MCF 10A (cell line): ENCODE measurements around the gene DYNC2H1. TPM values are rescaled to one million over a fixed set of nuclear protein-coding genes. Genes with fewer than 3 reads are reported as not detected.

Experiments
- Bru-seq: library from RNA; stranded (reverse); fragments of 400-500 nt; gene quantifications from one replicate; lab custom pipeline; 2021; lab: Mats Ljungman, UMichigan
- BruChase-seq, 2 experiments: library from RNA; stranded (reverse); fragments of 400-500 nt; gene quantifications; one replicate each; lab custom pipeline; 2021; lab: Mats Ljungman, UMichigan
- BruUV-seq: library from RNA; stranded (reverse); fragments of 400-500 nt; replicated peaks from 2 replicates; lab custom pipeline; 2021; lab: Mats Ljungman, UMichigan
- CTCF ChIA-PET: fragments of 300-600 bp; sonication (Branson Sonifier 250); formaldehyde crosslinking; extraction: SDS; loops from one replicate; lab custom pipeline; 2021; ENCODE audit warnings: antibody characterized with exemption, inconsistent platforms; lab: Yijun Ruan, JAX
- POLR2A ChIA-PET: fragments of 300-600, 350-650 bp; sonication (Branson Sonifier 250); formaldehyde crosslinking; extraction: SDS; loops from one replicate; lab custom pipeline; 2020; ENCODE audit warnings: antibody characterized with exemption, inconsistent platforms; lab: Yijun Ruan, JAX
- DNase-seq: peaks from one replicate; pipeline ENCODE4 v3.0.0-alpha.2; 2018; ENCODE audit not compliant: unreplicated experiment
- H3K27ac Mint-ChIP-seq: one replicate; pipeline ENCODE4 v1.8.0; 2022; ENCODE audit warnings: mild to moderate bottlenecking, low read depth, mixed read lengths; ENCODE audit not compliant: unreplicated experiment
- H3K27me3 Mint-ChIP-seq: one replicate; pipeline ENCODE4 v1.8.0; 2022; ENCODE audit warnings: mixed read lengths; ENCODE audit not compliant: insufficient read depth, unreplicated experiment
- H3K36me3 Mint-ChIP-seq: one replicate; pipeline ENCODE4 v1.8.0; 2022; ENCODE audit warnings: mild to moderate bottlenecking, moderate library complexity, mixed read lengths; ENCODE audit not compliant: insufficient read depth, unreplicated experiment
- H3K4me1 Mint-ChIP-seq: one replicate; pipeline ENCODE4 v1.8.0; 2022; ENCODE audit warnings: mixed read lengths; ENCODE audit not compliant: insufficient read depth, unreplicated experiment
- H3K4me3 Mint-ChIP-seq: one replicate; pipeline ENCODE4 v1.8.0; 2022; ENCODE audit warnings: mild to moderate bottlenecking, moderate library complexity, mixed read lengths; ENCODE audit not compliant: unreplicated experiment
- H3K9me3 Mint-ChIP-seq: one replicate; pipeline ENCODE4 v1.8.0; 2022; ENCODE audit warnings: mixed read lengths; ENCODE audit not compliant: unreplicated experiment
- intact Hi-C: fragments of 100-400 bp; cut with micrococcal nuclease; formaldehyde crosslinking; loops from 2 replicates; pipeline ENCODE4 v1.14.1; 2022
- long read RNA-seq: library from polyadenylated mRNA; stranded (forward); transcript quantifications from one replicate; pipeline ENCODE4 v2.0.0, GENCODE V29; 2022
- total RNA-seq: library from RNA; stranded (reverse); gene quantifications from 2 replicates; pipeline ENCODE4 v1.2.3, GENCODE V29; 2022
- TF ChIP-seq, protein P1 (sequence below): fragments of 200-600 bp; IDR thresholded peaks from one replicate; pipeline ENCODE4 v1.8.0; 2022; ENCODE audit warnings: antibody characterized with exemption, mild to moderate bottlenecking; ENCODE audit not compliant: unreplicated experiment

Gene DYNC2H1
- total RNA-seq (23.0 and 23.5 TPM in 2 replicates), Bru-seq, nascent RNA (percentile 79 among the genes with signal in this experiment), BruChase-seq, experiment 1, labeled RNA remaining after a 6-hour chase (percentile 61 among the genes with signal in this experiment), BruChase-seq, experiment 2, labeled RNA remaining after a 2-hour chase (percentile 75 among the genes with signal in this experiment)
- long read RNA-seq, partial matches to known transcripts: 0 of 4 reads
- long read RNA-seq, other reads (novel, unspliced or antisense): 4 of 4 reads

DNA sequence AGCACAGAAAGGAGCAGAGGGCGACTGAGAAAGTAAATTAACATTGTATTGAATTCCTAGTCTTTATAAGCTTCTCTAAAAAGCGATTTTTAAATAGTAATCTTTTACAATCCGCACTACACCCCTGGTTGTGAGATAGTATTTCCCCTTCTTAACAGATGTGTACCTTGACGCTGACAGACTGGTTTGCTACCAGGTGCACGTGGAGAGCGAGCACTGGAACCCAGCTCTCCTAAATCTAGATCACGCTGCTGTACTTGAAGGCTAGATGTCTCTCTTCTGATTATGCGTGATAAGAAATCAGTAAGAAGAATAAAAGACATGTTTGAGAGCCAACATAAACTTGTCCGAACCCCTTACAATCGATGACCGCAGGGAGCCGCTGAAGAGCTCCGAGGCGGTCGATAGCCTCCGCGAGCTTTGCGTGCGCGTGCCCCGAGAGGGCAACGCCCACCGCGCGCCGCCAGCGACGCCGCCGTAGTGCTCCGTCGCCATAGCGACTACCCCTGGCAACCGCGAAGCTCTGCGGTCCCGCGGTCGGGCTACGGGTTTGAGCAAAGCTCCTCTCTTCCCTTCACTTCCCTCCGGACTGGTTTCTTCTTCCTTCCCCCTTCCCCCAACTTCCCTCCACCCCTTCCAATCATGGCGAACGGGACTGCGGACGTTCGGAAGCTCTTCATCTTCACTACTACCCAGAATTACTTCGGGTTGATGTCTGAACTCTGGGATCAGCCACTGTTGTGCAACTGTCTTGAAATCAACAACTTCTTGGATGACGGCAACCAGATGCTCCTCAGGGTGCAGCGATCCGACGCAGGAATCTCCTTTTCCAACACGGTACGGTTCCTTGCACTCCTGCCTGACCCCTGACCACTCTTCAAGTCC is at the start of gene DYNC2H1:
Gene DYNC2H1, plus strand, starts transcription at position 494 of the 885 bp plus-strand sequence. Its CDS starts 149 bp downstream, at position 643.
- H3K27ac Mint-ChIP-seq: peak within 1 kb of the TSS; percentile 95
- TF ChIP-seq, protein P1, sequence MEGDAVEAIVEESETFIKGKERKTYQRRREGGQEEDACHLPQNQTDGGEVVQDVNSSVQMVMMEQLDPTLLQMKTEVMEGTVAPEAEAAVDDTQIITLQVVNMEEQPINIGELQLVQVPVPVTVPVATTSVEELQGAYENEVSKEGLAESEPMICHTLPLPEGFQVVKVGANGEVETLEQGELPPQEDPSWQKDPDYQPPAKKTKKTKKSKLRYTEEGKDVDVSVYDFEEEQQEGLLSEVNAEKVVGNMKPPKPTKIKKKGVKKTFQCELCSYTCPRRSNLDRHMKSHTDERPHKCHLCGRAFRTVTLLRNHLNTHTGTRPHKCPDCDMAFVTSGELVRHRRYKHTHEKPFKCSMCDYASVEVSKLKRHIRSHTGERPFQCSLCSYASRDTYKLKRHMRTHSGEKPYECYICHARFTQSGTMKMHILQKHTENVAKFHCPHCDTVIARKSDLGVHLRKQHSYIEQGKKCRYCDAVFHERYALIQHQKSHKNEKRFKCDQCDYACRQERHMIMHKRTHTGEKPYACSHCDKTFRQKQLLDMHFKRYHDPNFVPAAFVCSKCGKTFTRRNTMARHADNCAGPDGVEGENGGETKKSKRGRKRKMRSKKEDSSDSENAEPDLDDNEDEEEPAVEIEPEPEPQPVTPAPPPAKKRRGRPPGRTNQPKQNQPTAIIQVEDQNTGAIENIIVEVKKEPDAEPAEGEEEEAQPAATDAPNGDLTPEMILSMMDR: peak; percentile 29
- peak within 1 kb of the TSS; percentile 82 for H3K4me3 Mint-ChIP-seq
- no peaks in the 10 kb centered on the region for H3K27me3 Mint-ChIP-seq
- intact Hi-C loops: loop anchor here (1.0 to 5.0 kb wide), 2 partner anchors 17 to 493 kb away; partner anchors contain the start of gene DCUN1D5
- ChIA-PET POLR2A (interaction anchor here (0.6 to 15.9 kb wide), 18 partner anchors 10 to 260 kb away, joined by 3 to 300 read pairs (median 3); partner anchors contain the start of gene DCUN1D5), CTCF (interaction anchor here (0.6 to 2.5 kb wide), 12 partner anchors 10 to 492 kb away, joined by 3 to 44 read pairs (median 4); partner anchors contain the start of gene DCUN1D5)
- H3K9me3 Mint-ChIP-seq: no peaks in the 10 kb centered on the region
- DNase-seq: peak; percentile 87
- peaks cover 5% of the 10 kb centered on the region for H3K36me3 Mint-ChIP-seq
- BruUV-seq: TSS peak; percentile 53
- H3K4me1 Mint-ChIP-seq: peaks cover 13% of the 10 kb centered on the region

DNA sequence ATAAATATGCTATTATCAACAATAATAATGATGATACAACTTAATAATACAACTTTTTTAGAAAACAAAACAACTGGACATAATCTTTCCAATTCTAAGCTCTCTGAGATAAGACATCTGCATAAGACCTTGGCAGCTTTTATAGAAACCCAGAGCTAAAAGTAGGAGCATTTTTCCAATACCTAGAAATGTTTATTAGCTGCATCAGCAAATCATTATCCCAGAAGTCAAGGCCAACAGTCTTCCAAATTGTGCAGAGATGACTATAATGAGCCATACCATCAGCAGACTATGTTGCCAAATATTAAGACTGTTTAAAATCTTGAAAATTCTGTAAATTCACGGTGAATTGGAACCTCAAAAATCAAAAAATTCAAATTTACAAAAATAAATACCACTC is 47.6 kb upstream of the DYNC2H1 start:
- ChIA-PET CTCF (interaction anchor here (0.5 to 1.7 kb wide), 5 partner anchors 45 to 1735 kb away, joined by 3 to 7 read pairs (median 4); no protein-coding TSS in a partner anchor), POLR2A (no interaction called here)
- DNase-seq: no peak
- TF ChIP-seq, protein P1: no peak
- no peaks in the 10 kb centered on the region for H3K9me3 Mint-ChIP-seq
- H3K27me3 Mint-ChIP-seq: no peaks in the 10 kb centered on the region
- no peak overlapping the region for H3K27ac Mint-ChIP-seq
- no TSS peak for BruUV-seq
- no peak overlapping the region for H3K4me3 Mint-ChIP-seq
- intact Hi-C loops: no loop called here
- no peaks in the 10 kb centered on the region for H3K4me1 Mint-ChIP-seq
- peaks cover 82% of the 10 kb centered on the region for H3K36me3 Mint-ChIP-seq

- no peaks in the 10 kb centered on the region for H3K9me3 Mint-ChIP-seq
- intact Hi-C loops: no loop called here
- peaks cover 27% of the 10 kb centered on the region for H3K4me1 Mint-ChIP-seq
- H3K27me3 Mint-ChIP-seq: no peaks in the 10 kb centered on the region
- TF ChIP-seq, protein P1: no peak
- H3K27ac Mint-ChIP-seq: no peak overlapping the region
- H3K4me3 Mint-ChIP-seq: no peak overlapping the region
- CTCF ChIA-PET: interaction anchor here (1.2 kb wide), 1 partner anchor 257 kb away, joined by 4 read pairs; no protein-coding TSS in a partner anchor
- BruUV-seq: no TSS peak
- peaks cover 50% of the 10 kb centered on the region for H3K36me3 Mint-ChIP-seq
- POLR2A ChIA-PET: no interaction called here
- DNase-seq: no peak
These were observed 42.1 kb upstream of the DYNC2H1 start for GRCh38 chr11:103067118-103067517.
